ENCODE measurements around the gene CFHR3.

DNA sequence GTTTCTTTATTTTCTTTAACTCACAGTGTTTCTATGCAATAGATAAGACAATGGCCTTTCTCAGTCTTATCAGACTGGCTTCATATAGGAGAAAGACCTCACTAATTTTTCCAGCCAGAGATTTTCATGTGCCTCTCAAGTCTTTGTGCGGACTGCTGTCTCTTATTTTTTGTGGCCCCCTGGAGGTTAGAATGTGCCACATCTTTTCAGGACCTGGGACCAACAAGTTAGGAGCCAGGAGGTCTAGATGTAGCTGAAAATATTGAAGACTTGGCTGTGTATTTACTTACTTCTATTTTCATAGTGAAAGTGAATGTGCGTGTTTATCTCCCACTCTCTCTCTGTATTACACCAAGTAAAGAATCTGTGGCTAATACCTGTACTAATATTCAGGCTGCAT, 42.1 kb upstream of the CFHR3 start:
- TF ChIP-seq CTCF (IDR thresholded peaks at IDR 0.05) (no peak), NPAS2 (CRISPR knock-in tag; IDR thresholded peaks at IDR 0.05; ENCODE audit: borderline replicate concordance) (no peak), POLR2A (IDR thresholded peaks at IDR 0.05; ENCODE audit: low read length) (no peak), BHLHE40 (IDR thresholded peaks at IDR 0.05; ENCODE audit: low read depth, low read length) (no peak), EP300 (IDR thresholded peaks at IDR 0.05) (no peak), HDAC2 (IDR thresholded peaks at IDR 0.05) (no peak)
